Activated naive CD8-positive, alpha-beta T cell (primary cell): Measurements from ENCODE around the gene USP54.
"Not testable (repeated sequence)": the region's sequence is repeated elsewhere in the genome, so short reads cannot be mapped to it uniquely, and the experiment has no call there.

Experiments used
- H3K27ac Mint-ChIP-seq: one replicate; pipeline ENCODE4 v1.8.0; 2021; ENCODE audit warnings: mixed read lengths
- H3K27me3 Mint-ChIP-seq: one replicate; pipeline ENCODE4 v1.8.0; 2021; ENCODE audit warnings: mixed read lengths
- H3K36me3 Mint-ChIP-seq: one replicate; pipeline ENCODE4 v1.8.0; 2021; ENCODE audit warnings: mixed read lengths
- H3K4me1 Mint-ChIP-seq: one replicate; pipeline ENCODE4 v1.8.0; 2021; ENCODE audit warnings: low read depth, mixed read lengths
- H3K4me3 Mint-ChIP-seq: one replicate; pipeline ENCODE4 v1.8.0; 2021; ENCODE audit warnings: mild to moderate bottlenecking, mixed read lengths
- H3K9me3 Mint-ChIP-seq: one replicate; pipeline ENCODE4 v1.8.0; 2021; ENCODE audit warnings: low read depth, mixed read lengths

USP54 gene

DNA sequence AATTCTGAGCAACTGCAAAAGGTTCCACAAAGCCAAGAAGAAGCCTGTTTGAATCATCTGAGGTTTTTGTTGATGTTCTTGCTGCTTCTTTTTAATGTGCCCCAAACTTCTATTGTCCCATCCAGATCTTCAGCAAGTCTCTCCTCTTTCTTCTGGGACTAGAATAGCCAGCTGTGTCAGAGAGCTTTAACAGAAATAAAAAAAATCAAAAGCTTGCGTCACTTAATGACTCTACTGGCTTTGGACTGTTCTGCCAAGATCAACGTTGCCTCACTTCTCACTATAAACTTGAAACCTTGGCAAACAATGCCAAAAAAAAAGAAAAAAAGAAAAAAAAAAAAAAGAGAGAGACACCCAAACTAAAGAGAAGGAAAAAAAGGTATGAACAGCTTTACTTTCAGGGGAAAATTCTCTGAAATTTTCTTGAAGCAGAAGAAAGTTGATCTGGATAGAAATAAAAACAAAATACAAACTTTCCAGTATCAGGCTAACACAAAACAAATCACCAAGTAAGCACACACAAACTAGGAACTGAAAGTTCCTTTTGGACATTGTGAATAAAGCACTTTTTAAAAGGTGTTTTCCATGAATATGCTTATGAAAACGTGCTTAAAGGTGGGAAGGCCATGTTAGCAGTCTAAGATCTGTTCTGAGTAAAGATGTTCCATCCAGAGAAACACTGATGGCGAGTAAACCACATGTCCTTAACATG lies 14.8 kb downstream of the USP54 start:
- H3K4me3 Mint-ChIP-seq = no peak overlapping the region
- peaks cover 3% of the 10 kb centered on the region for H3K36me3 Mint-ChIP-seq
- no peaks in the 10 kb centered on the region for H3K9me3 Mint-ChIP-seq
- no peak overlapping the region for H3K27ac Mint-ChIP-seq
- H3K4me1 Mint-ChIP-seq = no peaks in the 10 kb centered on the region
- H3K27me3 Mint-ChIP-seq = no peaks in the 10 kb centered on the region

DNA sequence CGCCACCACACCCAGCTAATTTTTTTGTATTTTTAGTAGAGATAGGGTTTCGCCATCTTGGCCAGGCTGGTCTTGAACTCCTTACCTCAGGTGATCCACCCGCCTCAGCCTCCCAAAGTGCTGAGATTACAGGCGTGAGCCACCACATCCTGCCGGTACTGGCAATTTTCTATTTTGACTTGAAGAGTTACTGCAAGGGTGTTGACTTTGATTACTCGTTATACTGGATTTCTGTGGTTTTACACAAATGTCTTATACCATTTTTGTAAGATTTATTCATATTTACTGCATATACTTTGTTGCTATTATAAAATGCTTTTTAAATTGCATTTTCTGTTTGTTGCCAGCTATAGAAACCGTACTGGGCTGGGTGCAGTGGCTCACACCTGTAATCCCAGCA lies 24.1 kb downstream of the USP54 start:
- H3K27me3 Mint-ChIP-seq = not testable (repeated sequence)

DNA sequence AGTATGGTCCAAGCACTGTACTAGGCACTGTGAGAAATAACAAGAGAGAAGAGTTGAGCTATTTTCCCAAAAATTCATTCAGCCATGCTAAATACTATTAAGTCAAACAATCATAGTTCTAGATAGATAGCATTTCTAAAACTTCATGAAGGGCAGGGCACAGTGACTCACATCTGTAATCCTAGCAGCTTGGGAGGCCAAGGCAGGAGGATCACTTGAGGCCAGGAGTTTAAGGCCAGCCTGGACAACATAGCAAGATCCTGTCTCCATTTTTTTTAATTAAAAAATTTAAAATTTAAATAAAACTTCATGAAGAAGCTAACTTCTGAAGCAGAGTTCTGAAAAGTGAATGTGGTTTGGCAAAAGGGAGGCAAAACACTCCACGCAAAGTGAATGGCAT lies 29.9 kb downstream of the USP54 start:
- no peaks in the 10 kb centered on the region for H3K27me3 Mint-ChIP-seq
- H3K9me3 Mint-ChIP-seq = no peaks in the 10 kb centered on the region
- H3K4me3 Mint-ChIP-seq = no peak overlapping the region
- no peak overlapping the region for H3K27ac Mint-ChIP-seq
- peaks cover 4% of the 10 kb centered on the region for H3K36me3 Mint-ChIP-seq
- H3K4me1 Mint-ChIP-seq = no peaks in the 10 kb centered on the region

More for the DNA sequence above, 24.1 kb downstream of the USP54 start:
- H3K4me3 Mint-ChIP-seq, H3K4me1 Mint-ChIP-seq, H3K36me3 Mint-ChIP-seq, H3K9me3 Mint-ChIP-seq, H3K27ac Mint-ChIP-seq: not testable (repeated sequence)

DNA sequence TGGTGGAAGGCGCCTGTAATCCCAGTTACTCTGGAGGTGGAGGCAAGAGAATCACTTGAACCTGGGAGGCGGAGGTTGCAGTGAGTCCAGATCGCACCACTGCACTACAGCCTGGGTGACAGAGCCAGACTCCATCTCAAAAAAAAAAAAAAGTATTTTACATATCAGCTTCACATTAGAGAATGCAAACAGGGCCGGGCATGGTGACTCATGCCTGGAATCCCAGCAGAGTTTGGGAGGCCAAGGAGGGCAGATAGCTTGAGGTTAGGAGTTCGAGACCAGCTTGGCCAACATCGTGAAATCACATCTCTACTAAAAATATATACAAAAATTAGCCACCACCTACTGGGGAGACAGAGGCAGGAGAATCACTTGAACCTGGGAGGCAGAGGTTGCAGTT lies 31.6 kb downstream of the USP54 start:
- no peaks in the 10 kb centered on the region for H3K27me3 Mint-ChIP-seq
- H3K4me3 Mint-ChIP-seq = no peak overlapping the region
- H3K4me1 Mint-ChIP-seq = no peaks in the 10 kb centered on the region
- peaks cover 4% of the 10 kb centered on the region for H3K36me3 Mint-ChIP-seq
- H3K27ac Mint-ChIP-seq = no peak overlapping the region
- no peaks in the 10 kb centered on the region for H3K9me3 Mint-ChIP-seq

DNA sequence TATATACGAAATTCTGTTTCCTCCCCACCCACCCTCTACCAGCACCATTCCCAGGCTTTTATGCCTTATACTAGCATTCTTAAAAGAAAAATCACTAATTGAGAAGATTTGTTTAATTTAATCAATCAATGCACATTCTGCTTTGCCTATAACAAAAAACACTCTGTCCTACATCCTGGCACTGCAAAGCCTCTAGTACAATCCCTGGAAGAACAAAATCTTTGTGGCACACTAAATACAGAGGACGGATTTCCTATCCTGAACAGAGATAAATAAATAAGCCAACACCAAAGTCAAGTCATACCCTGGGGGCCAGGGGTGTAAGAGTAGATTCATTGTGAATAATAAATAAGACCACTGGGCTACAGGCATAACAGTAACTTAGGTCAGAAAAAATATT lies 34.3 kb downstream of the USP54 start:
- H3K4me1 Mint-ChIP-seq = no peaks in the 10 kb centered on the region
- no peaks in the 10 kb centered on the region for H3K9me3 Mint-ChIP-seq
- H3K27me3 Mint-ChIP-seq = no peaks in the 10 kb centered on the region
- no peak overlapping the region for H3K4me3 Mint-ChIP-seq
- H3K27ac Mint-ChIP-seq = no peak overlapping the region
- H3K36me3 Mint-ChIP-seq = peaks cover 4% of the 10 kb centered on the region

DNA sequence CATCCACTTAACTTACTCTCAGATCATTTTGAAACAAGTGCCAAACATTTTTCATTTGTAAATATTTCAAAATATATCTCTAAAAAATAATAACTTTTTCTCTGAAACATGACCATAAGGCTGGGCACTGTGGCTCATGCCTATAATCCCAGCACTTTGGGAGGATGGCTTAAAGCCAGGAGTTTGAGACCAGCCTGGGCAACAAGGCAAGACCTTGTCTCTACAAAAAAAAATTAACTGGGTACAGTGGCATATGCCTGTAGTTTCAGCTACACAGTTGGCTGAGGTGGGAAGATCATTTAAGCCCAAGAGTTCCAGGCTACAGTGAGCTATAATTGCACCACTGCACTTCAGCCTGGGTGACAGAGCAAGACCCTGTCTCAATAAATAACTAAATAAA lies 36.4 kb downstream of the USP54 start:
- Mint-ChIP-seq H3K36me3 (peaks cover 4% of the 10 kb centered on the region), H3K4me3 (no peak overlapping the region), H3K27me3 (no peaks in the 10 kb centered on the region), H3K9me3 (no peaks in the 10 kb centered on the region), H3K4me1 (no peaks in the 10 kb centered on the region), H3K27ac (no peak overlapping the region)

DNA sequence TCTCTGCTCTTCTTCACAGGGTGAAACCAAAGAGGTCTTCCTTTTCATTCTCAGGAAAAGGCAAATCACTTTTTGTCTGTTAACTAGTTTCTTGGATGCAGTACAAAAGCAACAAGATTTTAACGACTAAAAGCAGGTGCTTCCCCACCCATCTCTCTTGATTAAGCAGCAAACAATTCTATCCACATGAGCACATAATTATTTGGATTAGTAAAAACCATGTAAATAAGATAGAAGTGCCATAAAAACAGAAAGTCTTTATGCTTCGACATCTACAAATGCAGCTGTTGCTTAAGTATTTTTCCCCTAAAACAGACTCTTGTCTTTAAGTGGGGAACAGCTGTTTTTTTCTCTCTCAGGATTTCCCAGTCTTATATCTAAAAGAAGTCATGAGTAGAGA lies 37.4 kb downstream of the USP54 start:
- Mint-ChIP-seq H3K27ac (no peak overlapping the region), H3K4me3 (no peak overlapping the region), H3K4me1 (no peaks in the 10 kb centered on the region), H3K27me3 (no peaks in the 10 kb centered on the region), H3K36me3 (peaks cover 6% of the 10 kb centered on the region), H3K9me3 (no peaks in the 10 kb centered on the region)

DNA sequence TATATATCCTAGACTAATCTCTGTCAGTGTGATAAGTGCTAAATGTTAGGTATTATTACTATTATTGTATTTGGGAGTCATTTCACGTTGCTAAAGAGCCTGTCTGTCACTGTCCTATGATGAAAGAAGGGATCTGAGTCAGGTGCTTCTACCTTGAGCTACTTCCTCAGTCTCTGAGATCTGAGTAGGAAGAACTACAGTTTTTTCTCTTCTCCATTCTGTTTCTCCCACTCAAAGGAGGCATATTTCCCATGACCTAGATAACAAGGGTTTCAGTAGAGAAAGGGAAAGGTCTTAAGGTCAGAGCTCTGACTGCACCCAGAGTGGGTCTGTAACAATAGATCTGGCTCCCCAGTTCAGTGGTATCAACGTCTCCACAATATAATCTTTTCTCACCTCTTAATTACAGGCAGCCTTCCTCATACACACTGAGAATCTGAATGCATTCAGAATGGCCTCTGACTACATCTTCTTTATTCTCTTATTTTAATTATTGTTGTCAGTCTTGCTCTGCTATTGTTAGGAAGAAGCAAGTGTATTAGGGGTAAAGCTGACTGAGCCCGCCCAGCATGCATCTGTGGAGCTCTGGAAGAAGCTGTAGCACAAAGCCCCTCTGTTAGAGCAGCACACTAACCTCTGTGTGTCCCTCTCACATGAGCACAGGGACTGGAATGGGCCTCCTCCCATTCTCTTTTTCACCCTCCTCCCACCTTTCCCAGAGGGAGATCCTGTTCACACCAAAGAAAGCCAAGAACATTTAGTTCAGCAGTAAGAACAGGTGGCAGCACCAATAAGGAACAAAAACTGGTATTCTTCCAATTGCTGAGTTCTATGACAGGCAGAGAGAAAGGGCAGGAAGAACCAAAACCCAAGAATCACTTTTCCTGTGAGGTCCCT lies 38.1 kb downstream of the USP54 start:
- Mint-ChIP-seq H3K36me3 (peaks cover 6% of the 10 kb centered on the region), H3K27ac (no peak overlapping the region), H3K9me3 (no peaks in the 10 kb centered on the region), H3K4me1 (no peaks in the 10 kb centered on the region), H3K4me3 (no peak overlapping the region), H3K27me3 (no peaks in the 10 kb centered on the region)

DNA sequence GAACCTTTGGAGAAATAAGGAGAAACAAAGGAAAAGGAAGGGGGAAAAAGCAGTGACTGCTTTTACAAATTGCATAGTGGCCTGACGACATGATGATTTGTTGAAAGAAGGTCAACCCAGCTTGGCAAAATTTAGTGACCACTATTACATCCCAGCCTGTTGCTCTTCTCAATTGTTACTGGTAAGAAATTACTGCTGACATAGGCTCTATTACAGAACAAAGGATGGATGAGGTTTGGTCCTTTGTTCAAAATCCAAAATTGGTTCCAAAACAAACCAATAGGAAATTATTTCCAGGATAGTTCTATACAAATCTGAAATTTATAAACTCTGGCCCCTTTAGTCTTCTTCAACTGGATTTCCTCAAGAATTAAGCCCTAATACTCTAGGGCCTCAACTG lies 39.6 kb downstream of the USP54 start:
- no peaks in the 10 kb centered on the region for H3K9me3 Mint-ChIP-seq
- H3K4me3 Mint-ChIP-seq = no peak overlapping the region
- no peaks in the 10 kb centered on the region for H3K27me3 Mint-ChIP-seq

DNA sequence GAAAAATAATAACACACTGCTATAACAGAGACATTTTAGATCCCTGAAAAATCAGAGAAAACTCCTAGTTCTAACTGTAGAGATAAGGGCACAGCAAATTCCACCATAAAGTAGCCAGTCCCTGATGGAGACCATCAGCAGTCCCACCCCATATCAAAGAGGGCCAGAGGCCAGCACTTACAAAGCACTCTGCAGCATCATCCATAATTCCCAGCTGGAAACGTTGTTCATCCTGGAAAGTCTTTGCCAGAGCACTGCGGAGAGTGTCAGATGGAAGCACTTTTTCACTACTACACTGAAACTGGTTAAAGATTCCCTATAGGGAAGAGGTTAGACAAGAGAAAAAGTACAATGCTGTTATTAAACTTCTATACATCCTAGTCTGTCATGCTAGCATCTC lies 45.8 kb downstream of the USP54 start:
- Mint-ChIP-seq H3K9me3 (no peaks in the 10 kb centered on the region), H3K27me3 (no peaks in the 10 kb centered on the region), H3K27ac (no peak overlapping the region)

More for the DNA sequence above, 39.6 kb downstream of the USP54 start:
- H3K36me3 Mint-ChIP-seq = peaks cover 2% of the 10 kb centered on the region
- H3K4me1 Mint-ChIP-seq = no peaks in the 10 kb centered on the region
- no peak overlapping the region for H3K27ac Mint-ChIP-seq

DNA sequence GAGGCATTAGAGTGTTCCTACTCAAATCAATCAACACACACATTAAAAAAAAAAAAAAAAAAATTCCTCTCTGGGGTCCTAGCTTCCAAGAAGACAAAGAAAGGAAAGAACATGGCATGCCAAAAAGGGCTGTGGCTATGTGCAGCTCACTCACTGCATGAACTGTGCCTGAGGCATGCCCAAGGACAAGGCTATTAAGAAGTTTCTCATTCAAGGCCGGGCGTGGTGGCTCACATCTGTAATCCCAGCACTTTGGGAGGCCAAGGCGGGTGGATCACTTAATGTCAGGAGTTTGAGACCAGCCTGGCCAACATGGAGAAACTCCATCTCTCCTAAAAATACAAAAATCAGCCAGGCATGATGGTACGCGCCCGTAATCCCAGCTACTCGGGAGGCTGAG lies 53.4 kb downstream of the USP54 start:
- no peak overlapping the region for H3K27ac Mint-ChIP-seq
- peaks cover 14% of the 10 kb centered on the region for H3K4me1 Mint-ChIP-seq
- peaks cover 3% of the 10 kb centered on the region for H3K27me3 Mint-ChIP-seq
- H3K36me3 Mint-ChIP-seq = peaks cover 11% of the 10 kb centered on the region
- H3K9me3 Mint-ChIP-seq = no peaks in the 10 kb centered on the region
- no peak overlapping the region for H3K4me3 Mint-ChIP-seq

More for the DNA sequence above, 45.8 kb downstream of the USP54 start:
- no peak overlapping the region for H3K4me3 Mint-ChIP-seq
- peaks cover 2% of the 10 kb centered on the region for H3K36me3 Mint-ChIP-seq
- no peaks in the 10 kb centered on the region for H3K4me1 Mint-ChIP-seq

DNA sequence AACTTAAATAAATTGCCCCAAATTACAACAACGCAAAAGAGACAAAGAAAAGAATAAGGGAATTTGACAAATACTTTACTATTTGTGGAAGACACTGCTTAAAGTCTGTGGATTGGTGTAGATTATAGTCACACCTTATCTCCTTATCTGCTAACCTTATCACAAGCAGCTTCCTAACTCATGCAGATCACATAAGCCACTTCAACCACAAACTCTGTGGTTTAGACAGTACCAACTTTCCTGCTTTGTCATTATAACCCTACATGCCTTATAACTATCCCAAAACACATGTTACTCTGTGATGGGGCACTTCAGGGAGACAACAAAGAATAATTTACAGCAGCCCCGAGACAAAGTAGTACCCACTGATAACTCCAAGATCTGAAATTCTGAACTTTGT lies 53.9 kb downstream of the USP54 start:
- H3K4me3 Mint-ChIP-seq = no peak overlapping the region
- H3K27ac Mint-ChIP-seq = no peak overlapping the region
- H3K9me3 Mint-ChIP-seq = no peaks in the 10 kb centered on the region
- peaks cover 14% of the 10 kb centered on the region for H3K4me1 Mint-ChIP-seq
- H3K27me3 Mint-ChIP-seq = peaks cover 3% of the 10 kb centered on the region
- H3K36me3 Mint-ChIP-seq = peaks cover 13% of the 10 kb centered on the region

DNA sequence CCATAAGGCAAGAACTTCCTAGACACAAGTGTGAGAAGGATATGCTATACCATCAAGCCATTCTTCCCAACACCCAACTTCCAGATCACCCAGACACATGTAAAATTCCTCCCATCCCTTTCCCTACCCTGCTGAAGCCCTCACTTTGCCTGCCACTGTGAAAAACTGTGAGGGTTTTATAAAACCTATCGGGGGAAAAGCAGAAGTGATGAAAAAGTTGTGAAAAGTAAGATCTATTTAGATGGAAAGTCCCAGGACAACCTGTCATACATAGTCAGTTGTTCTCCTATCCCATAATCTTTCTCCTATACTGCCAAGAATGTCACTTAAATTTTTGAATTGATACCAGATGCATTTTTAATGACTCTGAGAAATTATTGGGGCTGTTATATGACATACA lies 56.3 kb downstream of the USP54 start:
- H3K4me3 Mint-ChIP-seq = no peak overlapping the region

DNA sequence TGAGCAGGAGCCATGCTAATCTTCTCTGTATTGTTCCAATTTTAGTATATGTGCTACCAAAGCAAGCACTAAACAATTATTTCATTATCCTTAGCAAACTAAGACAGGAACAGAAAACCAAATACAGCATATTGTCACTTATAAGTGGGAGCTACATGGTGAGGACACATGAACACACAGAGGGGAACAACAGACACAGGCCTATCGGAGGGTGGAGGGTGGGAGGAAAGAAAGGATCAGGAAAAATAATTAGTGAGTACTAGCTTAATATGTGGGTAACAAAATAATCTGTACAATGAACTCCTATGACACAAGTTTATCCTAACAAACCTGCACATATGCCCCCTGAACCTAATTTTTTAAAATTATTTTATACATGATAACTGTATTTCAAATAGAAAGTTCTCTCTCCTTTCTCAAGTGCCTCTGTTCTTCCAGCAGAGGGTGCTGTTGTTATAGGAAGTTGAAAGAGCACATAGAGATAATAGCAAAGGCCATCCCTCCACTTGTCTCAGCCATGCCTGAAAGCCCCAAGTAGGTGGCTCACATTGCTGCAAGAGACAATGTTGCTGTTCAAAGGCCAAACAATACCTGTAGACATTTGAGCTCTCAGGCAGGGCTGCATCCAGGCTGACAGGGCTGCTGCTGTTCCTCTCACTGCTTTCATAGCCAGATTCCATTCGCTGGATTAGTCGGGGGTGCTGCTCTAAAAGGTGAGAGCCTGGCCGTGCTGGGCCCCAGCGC lies 61.9 kb downstream of the USP54 start:
- no peaks in the 10 kb centered on the region for H3K27me3 Mint-ChIP-seq
- no peak overlapping the region for H3K27ac Mint-ChIP-seq
- peaks cover 5% of the 10 kb centered on the region for H3K36me3 Mint-ChIP-seq
- no peaks in the 10 kb centered on the region for H3K4me1 Mint-ChIP-seq
- H3K4me3 Mint-ChIP-seq = no peak overlapping the region
- H3K9me3 Mint-ChIP-seq = no peaks in the 10 kb centered on the region

More for the DNA sequence above, 56.3 kb downstream of the USP54 start:
- peaks cover 13% of the 10 kb centered on the region for H3K36me3 Mint-ChIP-seq
- H3K27me3 Mint-ChIP-seq = peaks cover 3% of the 10 kb centered on the region
- H3K27ac Mint-ChIP-seq = no peak overlapping the region
- H3K4me1 Mint-ChIP-seq = peaks cover 14% of the 10 kb centered on the region
- no peaks in the 10 kb centered on the region for H3K9me3 Mint-ChIP-seq

DNA sequence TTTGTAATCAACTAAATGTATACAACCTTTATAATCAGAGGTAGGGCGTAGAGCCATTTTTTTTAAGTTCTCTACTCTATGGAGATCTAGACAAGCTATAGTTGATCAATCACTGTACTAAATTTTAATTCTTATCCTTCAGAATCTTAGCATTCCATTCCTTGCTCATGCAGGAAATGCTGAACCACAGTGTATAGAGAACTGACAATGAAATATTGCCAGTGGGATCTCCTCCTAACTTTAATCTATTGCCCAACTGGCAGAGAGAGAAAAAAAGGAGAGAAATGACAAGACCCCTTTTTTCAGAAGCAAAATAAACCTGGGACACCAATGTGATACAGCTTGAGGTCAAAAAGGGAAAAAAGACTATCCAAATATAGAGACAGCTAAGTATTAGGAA lies 68.9 kb downstream of the USP54 start:
- Mint-ChIP-seq H3K4me3 (no peak overlapping the region), H3K4me1 (no peaks in the 10 kb centered on the region), H3K27me3 (no peaks in the 10 kb centered on the region), H3K9me3 (no peaks in the 10 kb centered on the region), H3K36me3 (peaks cover 9% of the 10 kb centered on the region), H3K27ac (no peak overlapping the region)
